ENCODE measurements around the gene FAM13A. TPM values are rescaled to one million over a fixed set of nuclear protein-coding genes. Genes with fewer than 3 reads are reported as not detected.

The FAM13A gene
- total and polyA plus RNA-seq, 12 donors: 10.1 to 61.6 (median 29.1) TPM

- H3K4me3 ChIP-seq: no peak overlapping the region
- H3K9me3 ChIP-seq (replicated peaks in 1 of 3): no peaks in the 10 kb centered on the region
- TF ChIP-seq CTCF (IDR thresholded peaks at IDR 0.05) (no peak), POLR2A (IDR thresholded peaks at IDR 0.05) (no peak)
- H3K27ac ChIP-seq: no peak overlapping the region
- peaks cover 0 to 22% of the 10 kb centered on the region in 2 donors for H3K36me3 ChIP-seq (replicated peaks in 1 of 2)
- 96 to 99% (median 98%) methylated on average over 1 of the region's 1 CpG for WGBS, 4 donors
- no peak for DNase-seq
- peaks cover 0 to 6% of the 10 kb centered on the region in 2 donors for H3K4me1 ChIP-seq (replicated peaks in 1 of 2)
- no peaks in the 10 kb centered on the region for H3K27me3 ChIP-seq
- intact Hi-C loops (cut with DNase I): no loop called here
Observed at GRCh38 chr4:88788424-88788823, 268.6 kb downstream of the FAM13A start.

- Histone ChIP-seq H3K4me1 (replicated peaks in 1 of 2) (no peaks in the 10 kb centered on the region), H3K36me3 (replicated peaks in 1 of 2) (peaks cover 0 to 22% of the 10 kb centered on the region in 2 donors), H3K27me3 (no peaks in the 10 kb centered on the region), H3K4me3 (no peak overlapping the region), H3K9me3 (replicated peaks in 1 of 3) (no peaks in the 10 kb centered on the region), H3K27ac (no peak overlapping the region)
- intact Hi-C loops (cut with DNase I): no loop called here
- WGBS, 4 donors: 88 to 95% (median 92%) methylated on average over 1 of the region's 1 CpG
- TF ChIP-seq CTCF (IDR thresholded peaks at IDR 0.05) (no peak), POLR2A (IDR thresholded peaks at IDR 0.05) (no peak)
- no peak for DNase-seq
Observed at GRCh38 chr4:88786011-88786410, 271.0 kb downstream of the FAM13A start.

GRCh38 chr4:88780389-88780788, 276.6 kb downstream of the FAM13A start:
- H3K27me3 ChIP-seq: no peaks in the 10 kb centered on the region
- WGBS, 4 donors: 91 to 97% (median 95%) methylated on average over 1 of the region's 1 CpG
- no peak overlapping the region for H3K4me3 ChIP-seq
- H3K9me3 ChIP-seq (replicated peaks in 1 of 3): no peaks in the 10 kb centered on the region
- no peaks in the 10 kb centered on the region for H3K4me1 ChIP-seq (replicated peaks in 1 of 2)
- peaks cover 0 to 3% of the 10 kb centered on the region in 2 donors for H3K36me3 ChIP-seq (replicated peaks in 1 of 2)
- intact Hi-C loops (cut with DNase I): no loop called here
- no peak for DNase-seq
- no peak overlapping the region for H3K27ac ChIP-seq
- TF ChIP-seq POLR2A (IDR thresholded peaks at IDR 0.05): no peak
- TF ChIP-seq CTCF (IDR thresholded peaks at IDR 0.05): no peak

- WGBS, 4 donors: 73 to 84% (median 77%) methylated on average over 3 of the region's 3 CpGs
- intact Hi-C loops (cut with DNase I): no loop called here
- no peak for DNase-seq
- H3K4me1 ChIP-seq (replicated peaks in 1 of 2): no peaks in the 10 kb centered on the region
- H3K36me3 ChIP-seq (replicated peaks in 1 of 2): no peaks in the 10 kb centered on the region
- no peak overlapping the region for H3K4me3 ChIP-seq
- no peaks in the 10 kb centered on the region for H3K9me3 ChIP-seq (replicated peaks in 1 of 3)
- TF ChIP-seq POLR2A (IDR thresholded peaks at IDR 0.05) (no peak), CTCF (IDR thresholded peaks at IDR 0.05) (no peak)
- no peaks in the 10 kb centered on the region for H3K27me3 ChIP-seq
- H3K27ac ChIP-seq: no peak overlapping the region
Observed at GRCh38 chr4:88779431-88779830, 277.6 kb downstream of the FAM13A start.
